Measurements from ENCODE around the gene CBX8. TPM values are rescaled to one million over a fixed set of nuclear protein-coding genes. Genes with fewer than 3 reads are reported as not detected.

Gene CBX8
- total and polyA plus RNA-seq, 2 donors (not counting 3 experiments of a cell fraction or from before 2014, with no cell fraction given) = 0.69 to 3.1 TPM

DNA sequence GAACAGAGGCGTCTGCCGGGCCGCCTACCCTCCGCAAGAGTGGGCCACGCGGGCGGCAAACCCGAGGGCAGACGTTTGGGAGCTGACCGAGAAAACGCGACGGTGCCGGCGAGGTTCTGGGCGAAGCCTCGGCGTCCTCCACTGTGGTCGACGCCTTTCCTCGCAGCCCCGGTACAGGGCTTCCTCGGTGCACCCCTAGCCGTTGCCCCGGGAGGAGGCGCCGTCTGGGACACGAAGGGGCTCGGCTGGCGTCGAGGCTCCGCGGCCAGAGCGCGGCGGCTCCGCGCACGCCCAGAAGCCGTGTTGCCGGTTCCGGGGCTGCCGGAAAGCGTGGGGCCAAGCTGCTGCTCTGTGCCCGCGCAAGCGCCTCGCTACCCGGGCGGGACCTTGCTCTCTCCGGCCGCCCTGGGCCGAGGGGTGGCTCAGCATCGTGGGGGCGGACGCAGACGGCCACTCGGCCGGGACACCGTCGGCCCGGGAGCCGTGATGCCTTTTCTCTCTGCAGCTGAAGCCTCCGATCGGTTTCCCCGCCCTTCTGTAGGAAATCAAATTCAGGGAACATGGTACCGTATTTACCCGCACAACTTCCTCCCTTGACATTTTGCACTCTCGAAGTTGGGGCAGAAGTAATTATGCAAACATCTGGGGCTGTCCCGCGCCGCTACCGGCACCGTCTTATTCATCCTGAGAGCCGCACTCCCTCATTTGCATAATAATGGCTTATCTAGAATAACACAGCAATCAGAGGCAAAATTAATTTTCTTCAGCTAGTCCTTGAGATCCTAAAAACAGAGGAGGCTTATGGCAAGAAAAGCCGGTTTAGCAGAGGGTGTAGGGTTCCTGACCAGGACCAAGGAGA lies 7.3 kb upstream of the CBX8 start:
- H3K36me3 ChIP-seq (ENCODE audit: control insufficient read depth in 2 of 2, extremely low read depth in 1 of 2, insufficient read depth in 2 of 2, low read length in 2 of 2) = no peaks in the 10 kb centered on the region
- H3K27me3 ChIP-seq (ENCODE audit: control insufficient read depth in 2 of 2, insufficient read depth in 2 of 2, low read length in 2 of 2) = peaks cover 97 to 100% of the 10 kb centered on the region in 2 experiments
- H3K4me2 ChIP-seq (ENCODE audit: insufficient read depth, low read length) = no peak overlapping the region
- H3K79me2 ChIP-seq (ENCODE audit: control insufficient read depth, insufficient read depth, low read length) = no peaks in the 10 kb centered on the region
- H3K27ac ChIP-seq (ENCODE audit: insufficient read depth, low read depth, low read length) = no peak overlapping the region
- intact Hi-C loops (cut with micrococcal nuclease) = no loop called here
- ChIA-PET CTCF (interaction anchor here (1.1 to 2.5 kb wide), 4 partner anchors 8 to 31 kb away, joined by 3 to 8 read pairs (median 6); no protein-coding TSS in a partner anchor), POLR2A (interaction anchor here (1.0 kb wide), 1 partner anchor 35 kb away, joined by 4 read pairs; the partner anchor contains the start of gene CBX4)
- no TSS peak for BruUV-seq (replicated peaks)
- no peak overlapping the region for H2AFZ ChIP-seq (ENCODE audit: low read depth, low read length)
- no peaks in the 10 kb centered on the region for H3K4me1 ChIP-seq (ENCODE audit: control insufficient read depth, extremely low read depth, insufficient read depth, low read length)
- FAIRE-seq (no peak), DNase-seq (ENCODE audit: low read depth, low spot score) (no peak)
- dilution Hi-C loops (cut with MboI; ENCODE audit: extremely low pct_ligation_motif_present, low sequenced_read_pairs) = no loop called here
- H3K9ac ChIP-seq (replicated peaks; ENCODE audit: extremely low read depth, insufficient read depth, low read length) = no peak overlapping the region
- H3K9me3 ChIP-seq (replicated peaks; ENCODE audit: control insufficient read depth, insufficient read depth, low read length) = no peaks in the 10 kb centered on the region
- H3K4me3 ChIP-seq (replicated peaks in 1 of 3; ENCODE audit: insufficient read depth in 1 of 3, low read depth in 1 of 3, low read length in 3 of 3) = no peak overlapping the region
- H4K20me1 ChIP-seq (replicated peaks; ENCODE audit: control insufficient read depth, extremely low read depth, insufficient read depth, low read length) = no peaks in the 10 kb centered on the region
- no peaks in the 10 kb centered on the region for H3K9me1 ChIP-seq (replicated peaks; ENCODE audit: control insufficient read depth, extremely low read depth, insufficient read depth, low read length)
- peak; percentile 97 for TF ChIP-seq EZH2 (IDR thresholded peaks at IDR 0.05; ENCODE audit: borderline replicate concordance, low read depth, low read length, severe bottlenecking)
- no peak for TF ChIP-seq POLR2A (IDR thresholded peaks at IDR 0.05; ENCODE audit: low read depth, low read length)

DNA sequence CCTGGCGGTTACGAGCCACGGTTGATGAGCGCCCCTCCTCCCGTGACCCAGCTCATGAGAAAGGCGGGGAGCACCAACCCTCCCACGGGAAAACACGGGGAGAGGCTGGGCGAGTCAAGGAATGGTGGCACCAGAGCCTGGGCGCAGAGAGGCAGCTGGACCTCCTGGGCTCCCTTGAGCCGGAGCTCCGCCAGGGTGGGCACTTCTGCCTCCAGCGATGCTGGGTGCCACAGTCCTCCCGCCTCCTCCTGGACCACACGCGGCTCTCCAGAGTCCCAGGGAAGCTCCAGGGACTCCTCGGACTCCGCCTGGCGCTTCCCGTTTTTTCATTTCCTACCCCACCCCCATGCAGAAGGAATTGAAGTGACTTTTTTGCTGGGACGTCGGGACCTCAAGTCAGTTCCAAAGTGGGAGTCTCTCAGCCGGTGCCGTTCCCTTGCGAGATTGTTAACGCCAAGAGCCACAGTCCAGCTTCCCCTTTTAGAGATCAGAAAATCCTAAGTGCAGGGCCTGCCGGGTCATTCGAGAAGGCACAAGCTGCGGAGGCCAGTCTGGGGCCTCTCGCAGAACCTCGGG lies 6.6 kb upstream of the CBX8 start:
- intact Hi-C loops (cut with micrococcal nuclease) (no loop called here), dilution Hi-C loops (cut with MboI; ENCODE audit: extremely low pct_ligation_motif_present, low sequenced_read_pairs) (no loop called here)
- DNase-seq (ENCODE audit: low read depth, low spot score) = no peak
- Histone ChIP-seq H3K4me3 (replicated peaks in 1 of 3; ENCODE audit: insufficient read depth in 1 of 3, low read depth in 1 of 3, low read length in 3 of 3) (no peak overlapping the region), H3K9me3 (replicated peaks; ENCODE audit: control insufficient read depth, insufficient read depth, low read length) (no peaks in the 10 kb centered on the region), H3K79me2 (ENCODE audit: control insufficient read depth, insufficient read depth, low read length) (no peaks in the 10 kb centered on the region), H3K4me1 (ENCODE audit: control insufficient read depth, extremely low read depth, insufficient read depth, low read length) (peaks cover 3% of the 10 kb centered on the region), H3K9ac (replicated peaks; ENCODE audit: extremely low read depth, insufficient read depth, low read length) (no peak overlapping the region), H3K27ac (ENCODE audit: insufficient read depth, low read depth, low read length) (no peak overlapping the region), H4K20me1 (replicated peaks; ENCODE audit: control insufficient read depth, extremely low read depth, insufficient read depth, low read length) (no peaks in the 10 kb centered on the region), H2AFZ (ENCODE audit: low read depth, low read length) (no peak overlapping the region), H3K9me1 (replicated peaks; ENCODE audit: control insufficient read depth, extremely low read depth, insufficient read depth, low read length) (no peaks in the 10 kb centered on the region), H3K27me3 (ENCODE audit: control insufficient read depth in 2 of 2, insufficient read depth in 2 of 2, low read length in 2 of 2) (peaks cover 95 to 100% of the 10 kb centered on the region in 2 experiments), H3K36me3 (ENCODE audit: control insufficient read depth in 2 of 2, extremely low read depth in 1 of 2, insufficient read depth in 2 of 2, low read length in 2 of 2) (no peaks in the 10 kb centered on the region), H3K4me2 (ENCODE audit: insufficient read depth, low read length) (no peak overlapping the region)
- ChIA-PET POLR2A (interaction anchor here (1.0 kb wide), 1 partner anchor 36 kb away, joined by 4 read pairs; the partner anchor contains the start of gene CBX4), CTCF (interaction anchor here (1.1 to 2.5 kb wide), 3 partner anchors 9 to 32 kb away, joined by 5 to 8 read pairs (median 6); no protein-coding TSS in a partner anchor)
- TF ChIP-seq EZH2 (IDR thresholded peaks at IDR 0.05; ENCODE audit: borderline replicate concordance, low read depth, low read length, severe bottlenecking) = peak; percentile 13
- TF ChIP-seq, protein P1, sequence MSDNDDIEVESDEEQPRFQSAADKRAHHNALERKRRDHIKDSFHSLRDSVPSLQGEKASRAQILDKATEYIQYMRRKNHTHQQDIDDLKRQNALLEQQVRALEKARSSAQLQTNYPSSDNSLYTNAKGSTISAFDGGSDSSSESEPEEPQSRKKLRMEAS (IDR thresholded peaks at IDR 0.05; ENCODE audit: insufficient read depth, insufficient read length) = no peak
- BruUV-seq (replicated peaks) = no TSS peak
- no peak for FAIRE-seq
